ENCODE results near the gene VAV2. TPM values are rescaled to one million over a fixed set of nuclear protein-coding genes. Genes with fewer than 3 reads are reported as not detected.

Gene VAV2
- total and polyA plus RNA-seq, 9 of the 15 experiments (the other 6 are each of a cell fraction or from before 2014, with no cell fraction given), result 0.01 to 2.7 (median 1.0) TPM; not detected in 1

DNA sequence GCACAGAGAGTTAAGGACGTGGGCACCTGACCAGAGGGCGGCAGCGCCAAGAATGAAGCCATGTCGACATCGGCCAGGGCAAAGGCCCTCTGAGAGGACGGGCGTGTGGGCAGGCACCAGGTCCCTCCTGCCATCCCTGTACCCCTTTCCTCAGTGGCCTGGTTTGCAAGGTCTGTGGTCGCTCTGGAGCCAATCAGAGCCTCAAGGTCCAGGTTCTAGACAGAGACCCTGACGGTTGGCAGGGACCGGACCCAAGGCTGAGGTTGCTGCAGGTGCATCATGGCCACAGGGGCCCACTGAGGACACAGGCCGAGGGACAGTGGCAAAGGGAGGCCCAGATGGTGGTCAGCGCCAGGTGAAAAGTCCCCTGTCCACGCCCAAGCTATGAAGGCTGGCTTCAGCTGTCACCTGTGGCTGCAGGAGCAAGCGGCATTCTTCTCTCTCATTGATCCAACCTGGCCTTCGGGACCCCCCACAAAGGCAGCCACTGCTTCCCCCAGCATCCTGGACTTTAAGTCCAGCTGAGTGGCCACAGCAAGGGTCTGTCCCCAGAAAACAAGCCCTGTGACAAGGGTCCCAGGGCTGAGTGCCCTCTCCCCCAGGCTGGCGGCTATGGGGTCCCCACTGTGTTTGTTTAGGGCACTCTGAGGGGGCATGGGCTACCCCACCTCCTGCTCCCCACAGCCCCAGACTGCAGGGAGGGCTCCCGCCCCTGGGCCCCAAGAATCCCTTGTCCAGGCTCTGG is 48.9 kb downstream of the VAV2 start:
- Histone ChIP-seq H3K36me3 (ENCODE audit: control insufficient read depth, insufficient read depth, low read length) (no peaks in the 10 kb centered on the region), H3K9me1 (ENCODE audit: control insufficient read depth, insufficient read depth, low read length) (no peaks in the 10 kb centered on the region), H2AFZ (ENCODE audit: low read depth, low read length) (no peak overlapping the region), H3K9ac (ENCODE audit: insufficient read depth in 1 of 2, low read depth in 2 of 2, low read length in 2 of 2) (no peak overlapping the region), H3K4me3 (no peak overlapping the region), H3K79me2 (ENCODE audit: control insufficient read depth, insufficient read depth, low read length) (no peaks in the 10 kb centered on the region), H3K4me2 (ENCODE audit: insufficient read depth, low read length) (no peak overlapping the region), H3K27me3 (ENCODE audit: control insufficient read depth in 2 of 2, insufficient read depth in 2 of 2, low read length in 2 of 2) (peaks cover 4 to 40% of the 10 kb centered on the region in 2 experiments; a peak in 2 of 5 replicates), H3K4me1 (replicated peaks in 1 of 2; ENCODE audit: control insufficient read depth in 2 of 2, insufficient read depth in 2 of 2, low read length in 2 of 2) (peaks cover 0 to 7% of the 10 kb centered on the region in 2 experiments; a peak in 1 of 5 replicates), H3K9me3 (replicated peaks; ENCODE audit: control insufficient read depth, insufficient read depth, low read depth, low read length) (no peaks in the 10 kb centered on the region), H3K27ac (ENCODE audit: extremely low read depth, low read depth, low read length) (no peak overlapping the region), H4K20me1 (replicated peaks; ENCODE audit: control insufficient read depth, insufficient read depth, low read length) (peaks cover 35% of the 10 kb centered on the region)
- ATAC-seq (no peak), DNase-seq (ENCODE audit: extremely low read depth in 1 of 4, low spot score in 3 of 4) (no peak), FAIRE-seq (no peak)
- intact Hi-C loops (cut with micrococcal nuclease) (no loop called here), in situ Hi-C loops (cut with MboI) (no loop called here)
- no TSS peak for BruUV-seq (replicated peaks)
- ChIA-PET CTCF (ENCODE audit: low intra/inter-chr PET ratio) (no interaction called here), POLR2A (no interaction called here)
- 5% methylated on average over 16 of the region's 17 CpGs for WGBS (ENCODE audit: insufficient coverage, low coverage, missing lambda C conversion rate)
- TF ChIP-seq SMARCE1 (IDR thresholded peaks at IDR 0.05) (no peak), MIER1 (IDR thresholded peaks at IDR 0.05; ENCODE audit: low read depth) (no peak), ZNF274 (IDR thresholded peaks at IDR 0.05; ENCODE audit: borderline replicate concordance, low read depth, low read length) (no peak), NFIC (IDR thresholded peaks at IDR 0.05) (no peak), GATAD2A (IDR thresholded peaks at IDR 0.05) (no peak), TGIF2 (CRISPR knock-in tag; IDR thresholded peaks at IDR 0.05) (no peak), BRCA1 (IDR thresholded peaks at IDR 0.05) (no peak), BRCA1 (CRISPR knock-in tag; IDR thresholded peaks at IDR 0.05) (no peak), E2F3 (CRISPR knock-in tag; IDR thresholded peaks at IDR 0.05) (no peak), EZH2 (IDR thresholded peaks at IDR 0.05; ENCODE audit: borderline replicate concordance, low read depth, low read length) (no peak)
- TF ChIP-seq, protein P1, sequence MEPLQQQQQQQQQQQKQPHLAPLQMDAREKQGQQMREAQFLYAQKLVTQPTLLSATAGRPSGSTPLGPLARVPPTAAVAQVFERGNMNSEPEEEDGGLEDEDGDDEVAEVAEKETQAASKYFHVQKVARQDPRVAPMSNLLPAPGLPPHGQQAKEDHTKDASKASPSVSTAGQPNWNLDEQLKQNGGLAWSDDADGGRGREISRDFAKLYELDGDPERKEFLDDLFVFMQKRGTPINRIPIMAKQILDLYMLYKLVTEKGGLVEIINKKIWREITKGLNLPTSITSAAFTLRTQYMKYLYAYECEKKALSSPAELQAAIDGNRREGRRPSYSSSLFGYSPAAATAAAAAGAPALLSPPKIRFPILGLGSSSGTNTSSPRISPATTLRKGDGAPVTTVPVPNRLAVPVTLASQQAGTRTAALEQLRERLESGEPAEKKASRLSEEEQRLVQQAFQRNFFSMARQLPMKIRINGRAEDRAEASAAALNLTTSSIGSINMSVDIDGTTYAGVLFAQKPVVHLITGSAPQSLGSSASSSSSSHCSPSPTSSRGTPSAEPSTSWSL (CRISPR knock-in tag; IDR thresholded peaks at IDR 0.05; ENCODE audit: borderline replicate concordance), result no peak
- TF ChIP-seq, protein P2, sequence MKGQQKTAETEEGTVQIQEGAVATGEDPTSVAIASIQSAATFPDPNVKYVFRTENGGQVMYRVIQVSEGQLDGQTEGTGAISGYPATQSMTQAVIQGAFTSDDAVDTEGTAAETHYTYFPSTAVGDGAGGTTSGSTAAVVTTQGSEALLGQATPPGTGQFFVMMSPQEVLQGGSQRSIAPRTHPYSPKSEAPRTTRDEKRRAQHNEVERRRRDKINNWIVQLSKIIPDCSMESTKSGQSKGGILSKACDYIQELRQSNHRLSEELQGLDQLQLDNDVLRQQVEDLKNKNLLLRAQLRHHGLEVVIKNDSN (CRISPR knock-in tag; IDR thresholded peaks at IDR 0.05), result no peak
- TF ChIP-seq, protein P3, sequence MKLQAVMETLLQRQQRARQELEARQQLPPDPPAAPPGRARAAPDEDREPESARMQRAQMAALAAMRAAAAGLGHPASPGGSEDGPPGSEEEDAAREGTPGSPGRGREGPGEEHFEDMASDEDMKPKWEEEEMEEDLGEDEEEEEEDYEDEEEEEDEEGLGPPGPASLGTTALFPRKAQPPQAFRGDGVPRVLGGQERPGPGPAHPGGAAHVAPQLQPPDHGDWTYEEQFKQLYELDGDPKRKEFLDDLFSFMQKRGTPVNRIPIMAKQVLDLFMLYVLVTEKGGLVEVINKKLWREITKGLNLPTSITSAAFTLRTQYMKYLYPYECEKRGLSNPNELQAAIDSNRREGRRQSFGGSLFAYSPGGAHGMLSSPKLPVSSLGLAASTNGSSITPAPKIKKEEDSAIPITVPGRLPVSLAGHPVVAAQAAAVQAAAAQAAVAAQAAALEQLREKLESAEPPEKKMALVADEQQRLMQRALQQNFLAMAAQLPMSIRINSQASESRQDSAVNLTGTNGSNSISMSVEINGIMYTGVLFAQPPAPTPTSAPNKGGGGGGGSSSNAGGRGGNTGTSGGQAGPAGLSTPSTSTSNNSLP (IDR thresholded peaks at IDR 0.05; ENCODE audit: borderline replicate concordance, low read depth, low read length), result no peak
- TF ChIP-seq, protein P4, sequence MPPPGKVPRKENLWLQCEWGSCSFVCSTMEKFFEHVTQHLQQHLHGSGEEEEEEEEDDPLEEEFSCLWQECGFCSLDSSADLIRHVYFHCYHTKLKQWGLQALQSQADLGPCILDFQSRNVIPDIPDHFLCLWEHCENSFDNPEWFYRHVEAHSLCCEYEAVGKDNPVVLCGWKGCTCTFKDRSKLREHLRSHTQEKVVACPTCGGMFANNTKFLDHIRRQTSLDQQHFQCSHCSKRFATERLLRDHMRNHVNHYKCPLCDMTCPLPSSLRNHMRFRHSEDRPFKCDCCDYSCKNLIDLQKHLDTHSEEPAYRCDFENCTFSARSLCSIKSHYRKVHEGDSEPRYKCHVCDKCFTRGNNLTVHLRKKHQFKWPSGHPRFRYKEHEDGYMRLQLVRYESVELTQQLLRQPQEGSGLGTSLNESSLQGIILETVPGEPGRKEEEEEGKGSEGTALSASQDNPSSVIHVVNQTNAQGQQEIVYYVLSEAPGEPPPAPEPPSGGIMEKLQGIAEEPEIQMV (tag; conservative IDR thresholded peaks at IDR 0.05; ENCODE audit: low read depth), result no peak

Data from K562 (cell line).